Activated naive CD4-positive, alpha-beta T cell treated with anti-CD3 and anti-CD28 coated beads, Interleukin-2, amount 10 ng/mL, durations not matched to agents 5 hours and 36 hours (primary cell): Measurements from ENCODE around the gene ITGB7. TPM values are rescaled to one million over a fixed set of nuclear protein-coding genes. Genes with fewer than 3 reads are reported as not detected.

Experiments
- total RNA-seq, 2 experiments: library from RNA; stranded (reverse); gene quantifications; one replicate each; pipeline ENCODE4 v1.2.3, GENCODE V29; 2021

The ITGB7 gene, protein sequence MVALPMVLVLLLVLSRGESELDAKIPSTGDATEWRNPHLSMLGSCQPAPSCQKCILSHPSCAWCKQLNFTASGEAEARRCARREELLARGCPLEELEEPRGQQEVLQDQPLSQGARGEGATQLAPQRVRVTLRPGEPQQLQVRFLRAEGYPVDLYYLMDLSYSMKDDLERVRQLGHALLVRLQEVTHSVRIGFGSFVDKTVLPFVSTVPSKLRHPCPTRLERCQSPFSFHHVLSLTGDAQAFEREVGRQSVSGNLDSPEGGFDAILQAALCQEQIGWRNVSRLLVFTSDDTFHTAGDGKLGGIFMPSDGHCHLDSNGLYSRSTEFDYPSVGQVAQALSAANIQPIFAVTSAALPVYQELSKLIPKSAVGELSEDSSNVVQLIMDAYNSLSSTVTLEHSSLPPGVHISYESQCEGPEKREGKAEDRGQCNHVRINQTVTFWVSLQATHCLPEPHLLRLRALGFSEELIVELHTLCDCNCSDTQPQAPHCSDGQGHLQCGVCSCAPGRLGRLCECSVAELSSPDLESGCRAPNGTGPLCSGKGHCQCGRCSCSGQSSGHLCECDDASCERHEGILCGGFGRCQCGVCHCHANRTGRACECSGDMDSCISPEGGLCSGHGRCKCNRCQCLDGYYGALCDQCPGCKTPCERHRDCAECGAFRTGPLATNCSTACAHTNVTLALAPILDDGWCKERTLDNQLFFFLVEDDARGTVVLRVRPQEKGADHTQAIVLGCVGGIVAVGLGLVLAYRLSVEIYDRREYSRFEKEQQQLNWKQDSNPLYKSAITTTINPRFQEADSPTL
- total RNA-seq: 100 to 1,000 TPM; 480 to 487 TPM

GRCh38 chr12:53207042-53207441 lies at the start of gene ITGB7:
Gene ITGB7, minus strand, starts transcription at chr12:53207251. Its CDS starts 6,808 bp downstream, at chr12:53200443.

GRCh38 chr12:53231921-53232645 lies 25.0 kb upstream of the ITGB7 start, which contains the start of gene RARG:
Gene RARG, minus strand, starts transcription at chr12:53232209. Its CDS starts 4,664 bp downstream, at chr12:53227545.

GRCh38 chr12:53180220-53180930 lies 26.7 kb downstream of the ITGB7 start, which contains the start of the genes CSAD and ZNF740:
Gene CSAD, minus strand, starts transcription at chr12:53180925. Its CDS starts 7,455 bp downstream, at chr12:53173470.
Gene ZNF740, plus strand, starts transcription at chr12:53180722. Its CDS starts 1,262 bp downstream, at chr12:53181984.

Other genes with a start within 250 kb of the ITGB7 start
- gene EIF4B, start 200.8 kb downstream of the ITGB7 start, total RNA-seq: 100 to 1,000 TPM; 551 to 607 TPM
- 1 to 10 TPM; 1.6 to 1.9 TPM for gene TNS2, start 157.2 kb downstream of the ITGB7 start, total RNA-seq
- gene SPRYD3, start 127.9 kb downstream of the ITGB7 start, total RNA-seq: 10 to 100 TPM; 24.3 to 25.5 TPM
- under 1 TPM in 1 of 2 experiments, not detected in 1; 0.55 TPM for gene IGFBP6, start 109.6 kb downstream of the ITGB7 start, total RNA-seq
- under 1 TPM; 0.73 to 0.84 TPM for gene SOAT2, start 103.8 kb downstream of the ITGB7 start, total RNA-seq
- 10 to 100 TPM; 50.3 to 50.4 TPM for gene ZNF740, start 26.5 kb downstream of the ITGB7 start, total RNA-seq
- 10 to 100 TPM; 31.4 to 32.0 TPM for gene CSAD, start 26.3 kb downstream of the ITGB7 start, total RNA-seq
- 10 to 100 TPM; 38.5 to 39.9 TPM for gene RARG, start 25.0 kb upstream of the ITGB7 start, total RNA-seq
- gene ESPL1, start 61.0 kb upstream of the ITGB7 start, total RNA-seq: 10 to 100 TPM; 71.4 to 71.7 TPM
- gene PFDN5, start 88.3 kb upstream of the ITGB7 start, total RNA-seq: 100 to 1,000 TPM; 362 to 390 TPM
- 10 to 100 TPM; 59.3 to 62.5 TPM for gene MYG1, start 92.4 kb upstream of the ITGB7 start, total RNA-seq
- 10 to 100 TPM; 58.3 to 62.7 TPM for gene AAAS, start 114.4 kb upstream of the ITGB7 start, total RNA-seq
- gene SP7, start 129.1 kb upstream of the ITGB7 start, total RNA-seq: not detected
- 10 to 100 TPM; 78.4 to 84.7 TPM for gene SP1, start 172.9 kb upstream of the ITGB7 start, total RNA-seq
- gene AMHR2, start 216.6 kb upstream of the ITGB7 start, total RNA-seq: not detected
- gene PRR13, start 234.5 kb upstream of the ITGB7 start, total RNA-seq: 100 to 1,000 TPM; 188 to 202 TPM
- 100 to 1,000 TPM; 919 to 946 TPM for gene PCBP2, start 244.9 kb upstream of the ITGB7 start, total RNA-seq